DOHH2 (cell line): ENCODE data around the gene IGDCC3.

ENCODE experiments used
- H3F3A ChIP-seq: fragments of 200-600 bp; sonication (generic), shearing (Covaris generic); 2 replicates; pipeline ENCODE4 v1.6.0; 2016; ENCODE audit warnings: antibody characterized with exemption, mild to moderate bottlenecking; ENCODE audit not compliant: control insufficient read depth, insufficient read depth
- H3K27ac ChIP-seq: fragments of 200-600 bp; sonication (generic); 2 replicates; pipeline ENCODE4 v1.5.1; 2014; ENCODE audit warnings: low read depth, mild to moderate bottlenecking, low read length, moderate library complexity
- H3K27me3 ChIP-seq: fragments of 200-600 bp; sonication (generic); 2 replicates; pipeline ENCODE4 v1.6.1; 2014; ENCODE audit warnings: mild to moderate bottlenecking, low read length, mixed read lengths; ENCODE audit not compliant: control insufficient read depth
- H3K36me3 ChIP-seq: fragments of 200-600 bp; sonication (generic); 2 replicates; pipeline ENCODE4 v1.6.1; 2014; ENCODE audit warnings: mild to moderate bottlenecking, low read length, moderate library complexity, mixed read lengths; ENCODE audit not compliant: control insufficient read depth
- H3K4me1 ChIP-seq: fragments of 200-600 bp; sonication (generic); 2 replicates; pipeline ENCODE4 v1.6.1; 2014; ENCODE audit warnings: mild to moderate bottlenecking, low read length, mixed read lengths; ENCODE audit not compliant: control insufficient read depth
- H3K4me2 ChIP-seq: fragments of 200-600 bp; sonication (generic); 2 replicates; pipeline ENCODE4 v1.6.0; 2014; ENCODE audit warnings: mild to moderate bottlenecking, low read length, moderate library complexity
- H3K4me3 ChIP-seq: fragments of 200-600 bp; sonication (generic); 2 replicates; pipeline ENCODE4 v1.5.1; 2014; ENCODE audit warnings: mild to moderate bottlenecking, low read length, mixed read lengths
- H3K79me2 ChIP-seq: fragments of 200-600 bp; sonication (generic); 2 replicates; pipeline ENCODE4 v1.6.1; 2014; ENCODE audit warnings: mild to moderate bottlenecking, low read length, mixed read lengths; ENCODE audit not compliant: control insufficient read depth
- H3K9me2 ChIP-seq: fragments of 200-600 bp; sonication (generic); replicated peaks from 2 replicates; pipeline ENCODE4 v1.6.1; 2014; ENCODE audit warnings: mild to moderate bottlenecking, low read length, mixed read lengths; ENCODE audit not compliant: control insufficient read depth
- H3K9me3 ChIP-seq: fragments of 200-600 bp; sonication (generic); 2 replicates; pipeline ENCODE4 v1.6.1; 2014; ENCODE audit warnings: antibody characterized with exemption, low read length, mixed read lengths; ENCODE audit not compliant: control insufficient read depth, insufficient read depth
- H4K20me1 ChIP-seq: fragments of 200-600 bp; sonication (generic); 2 replicates; pipeline ENCODE4 v1.6.0; 2014; ENCODE audit warnings: low read depth, mild to moderate bottlenecking, antibody characterized with exemption, low read length, moderate library complexity; ENCODE audit not compliant: control insufficient read depth, insufficient read depth
- CTCF ChIP-seq: fragments of 200-600 bp; sonication (generic); IDR thresholded peaks from one replicate; pipeline ENCODE4 v1.5.1; 2014; ENCODE audit warnings: antibody characterized with exemption, mild to moderate bottlenecking, low read depth, low read length; ENCODE audit not compliant: poor library complexity, severe bottlenecking
- EZH2phosphoT487 ChIP-seq: fragments of 200-600 bp; sonication (generic); IDR thresholded peaks from 2 replicates; pipeline ENCODE4 v1.6.1; 2017; ENCODE audit warnings: borderline replicate concordance, mild to moderate bottlenecking, antibody characterized with exemption, low read length, moderate library complexity, mixed read lengths

The IGDCC3 gene

GRCh38 chr15:65414841-65415621 is 37.2 kb upstream of the IGDCC3 start:
- H3K4me2 ChIP-seq, result no peak overlapping the region
- peaks cover 31% of the 10 kb centered on the region for H3K27me3 ChIP-seq
- H3K4me3 ChIP-seq, result no peak overlapping the region
- H3K27ac ChIP-seq, result no peak overlapping the region
- peaks cover 24% of the 10 kb centered on the region for H3K4me1 ChIP-seq
- no peaks in the 10 kb centered on the region for H3K36me3 ChIP-seq
- no peaks in the 10 kb centered on the region for H3K9me3 ChIP-seq
- 0 out of 2 replicates have a peak, but pooled peaks cover 4% of the 10 kb centered on the region for H3F3A ChIP-seq
- no peaks in the 10 kb centered on the region for H4K20me1 ChIP-seq
- H3K79me2 ChIP-seq, result no peaks in the 10 kb centered on the region
- no peaks in the 10 kb centered on the region for H3K9me2 ChIP-seq
- no peak for TF ChIP-seq EZH2phosphoT487
- no peak for TF ChIP-seq CTCF

- H3F3A ChIP-seq, result 0 out of 2 replicates have a peak, but pooled peaks cover 4% of the 10 kb centered on the region
- H3K27me3 ChIP-seq, result peaks cover 26% of the 10 kb centered on the region
- H3K4me3 ChIP-seq, result no peak overlapping the region
- H3K79me2 ChIP-seq, result no peaks in the 10 kb centered on the region
- no peak overlapping the region for H3K4me2 ChIP-seq
- no peaks in the 10 kb centered on the region; the same call in 1 of the 2 replicates for H4K20me1 ChIP-seq
- no peaks in the 10 kb centered on the region for H3K9me2 ChIP-seq
- peaks cover 36% of the 10 kb centered on the region for H3K4me1 ChIP-seq
- no peaks in the 10 kb centered on the region for H3K36me3 ChIP-seq
- H3K27ac ChIP-seq, result no peak overlapping the region
- no peaks in the 10 kb centered on the region for H3K9me3 ChIP-seq
- no peak for TF ChIP-seq CTCF
- TF ChIP-seq EZH2phosphoT487, result no peak
Observed at GRCh38 chr15:65413760-65414144, 36.0 kb upstream of the IGDCC3 start.

- Histone ChIP-seq H3K9me3 (no peaks in the 10 kb centered on the region), H3K27ac (no peak overlapping the region)
Observed at GRCh38 chr15:65413051-65413759, 35.4 kb upstream of the IGDCC3 start.

More at GRCh38 chr15:65413051-65413759, 35.4 kb upstream of the IGDCC3 start:
- no peaks in the 10 kb centered on the region for H3K9me2 ChIP-seq
- 0 out of 2 replicates have a peak, but pooled peaks cover 4% of the 10 kb centered on the region for H3F3A ChIP-seq
- TF ChIP-seq CTCF, result no peak
- TF ChIP-seq EZH2phosphoT487, result no peak
- no peaks in the 10 kb centered on the region; the same call in 1 of the 2 replicates for H4K20me1 ChIP-seq
- H3K4me2 ChIP-seq, result no peak overlapping the region
- peaks cover 22% of the 10 kb centered on the region for H3K27me3 ChIP-seq
- no peak overlapping the region for H3K4me3 ChIP-seq
- no peaks in the 10 kb centered on the region for H3K36me3 ChIP-seq
- H3K79me2 ChIP-seq, result no peaks in the 10 kb centered on the region
- H3K4me1 ChIP-seq, result peaks cover 42% of the 10 kb centered on the region
